HepG2 (cell line): ENCODE results near the gene PTGER3. TPM values are rescaled to one million over a fixed set of nuclear protein-coding genes. Genes with fewer than 3 reads are reported as not detected.

Experiments
- CHCHD3 ChIP-seq: sonication (generic); formaldehyde crosslinking; IDR thresholded peaks from 2 replicates; pipeline ENCODE4 v1.8.0; 2022; ENCODE audit warnings: mild to moderate bottlenecking, missing genetic modification reagents, moderate library complexity
- HDAC6 ChIP-seq: fragments of 200-600 bp; sonication (generic); IDR thresholded peaks from 2 replicates; pipeline ENCODE4 v1.7.0; 2017; ENCODE audit warnings: mild to moderate bottlenecking, antibody characterized with exemption, low read length, low read depth
- JARID2 ChIP-seq: sonication (generic); formaldehyde crosslinking; IDR thresholded peaks from 2 replicates; pipeline ENCODE4 v1.8.1; 2023; ENCODE audit warnings: missing genetic modification reagents, inconsistent platforms; ENCODE audit not compliant: insufficient replicate concordance
- JUN ChIP-seq: sonication (generic); formaldehyde crosslinking; IDR thresholded peaks from 2 replicates; pipeline ENCODE4 v1.4.0; 2020; ENCODE audit warnings: mild to moderate bottlenecking, missing genetic modification reagents
- JUNB ChIP-seq: sonication (generic); formaldehyde crosslinking; IDR thresholded peaks from 2 replicates; pipeline ENCODE4 v1.8.0; 2022; ENCODE audit warnings: missing genetic modification reagents, mild to moderate bottlenecking, borderline replicate concordance
- KAT8 ChIP-seq: IDR thresholded peaks from 2 replicates; pipeline ENCODE4 v1.6.1; 2016; ENCODE audit warnings: missing genetic modification reagents, missing compliant biosample characterization
- MAZ ChIP-seq, 2 experiments: sonication (generic) in 1 of 2; formaldehyde crosslinking in 1 of 2; IDR thresholded peaks; 2 replicates each; pipeline versions ENCODE4 v1.5.0 to v1.6.1; 2012 to 2020; ENCODE audit warnings: low read depth in 2 of 2, mild to moderate bottlenecking in 2 of 2, borderline replicate concordance in 1 of 2, improper control_type of control experiment in 1 of 2, low read length in 1 of 2, missing genetic modification reagents in 1 of 2, moderate library complexity in 1 of 2
- NAIF1 ChIP-seq: sonication (generic); formaldehyde crosslinking; IDR thresholded peaks from 2 replicates; pipeline ENCODE4 v1.5.0; 2020; ENCODE audit warnings: mild to moderate bottlenecking, missing genetic modification reagents, borderline replicate concordance
- PBX3 ChIP-seq: sonication (generic); formaldehyde crosslinking; IDR thresholded peaks from 2 replicates; pipeline ENCODE4 v1.8.1; 2023; ENCODE audit warnings: missing genetic modification reagents, inconsistent platforms, borderline replicate concordance
- RBAK ChIP-seq: sonication (generic); formaldehyde crosslinking; IDR thresholded peaks from 2 replicates; pipeline ENCODE4 v1.5.1; 2020; ENCODE audit warnings: mild to moderate bottlenecking, missing genetic modification reagents
- RCOR2 ChIP-seq: IDR thresholded peaks from 2 replicates; pipeline ENCODE4 v1.6.1; 2016; ENCODE audit warnings: missing biosample characterization, missing genetic modification reagents
- SPEN ChIP-seq: sonication (generic); formaldehyde crosslinking; IDR thresholded peaks from 2 replicates; pipeline ENCODE4 v1.5.1; 2020; ENCODE audit warnings: low read depth, mild to moderate bottlenecking, missing genetic modification reagents
- THYN1 ChIP-seq: sonication (generic); formaldehyde crosslinking; IDR thresholded peaks from 2 replicates; pipeline ENCODE4 v1.8.1; 2023; ENCODE audit warnings: low read depth, mild to moderate bottlenecking, moderate library complexity, missing genetic modification reagents, borderline replicate concordance
- ZNF234 ChIP-seq: sonication (generic); formaldehyde crosslinking; conservative IDR thresholded peaks from 2 replicates; pipeline ENCODE4 v1.5.1; 2020; ENCODE audit warnings: mild to moderate bottlenecking, missing genetic modification reagents
- ZNF407 ChIP-seq: sonication (generic); formaldehyde crosslinking; IDR thresholded peaks from one replicate; pipeline ENCODE4 v1.5.1; 2020; ENCODE audit warnings: mild to moderate bottlenecking, missing genetic modification reagents; ENCODE audit errors: not compliant biosample characterization
- ZNF468 ChIP-seq: sonication (generic); formaldehyde crosslinking; IDR thresholded peaks from 2 replicates; pipeline ENCODE4 v1.8.0; 2022; ENCODE audit warnings: mild to moderate bottlenecking, moderate library complexity, missing genetic modification reagents
- ZNF556 ChIP-seq: sonication (generic); formaldehyde crosslinking; IDR thresholded peaks from 2 replicates; pipeline ENCODE4 v1.4.0; 2020; ENCODE audit warnings: mild to moderate bottlenecking, missing genetic modification reagents, borderline replicate concordance
- ZNF557 ChIP-seq: sonication (generic); formaldehyde crosslinking; IDR thresholded peaks from 2 replicates; pipeline ENCODE4 v1.4.0; 2020; ENCODE audit warnings: missing genetic modification reagents
- ZNF761 ChIP-seq: sonication (generic); formaldehyde crosslinking; conservative IDR thresholded peaks from 2 replicates; pipeline ENCODE4 v1.4.0; 2020; ENCODE audit warnings: mild to moderate bottlenecking, missing genetic modification reagents
- polyA plus RNA-seq, 8 experiments: library from polyadenylated mRNA; depleted of rRNA in 3 of 8; stranded (reverse) in 7 of 8; unstranded in 1 of 8; fragments of >200 nt; fragmentation: Illumina TruSeq in 4 of 8; extraction: Trizol in 4 of 8; gene quantifications; 2 replicates each; pipeline versions ENCODE4 v1.2.1 to v1.2.3, GENCODE V29; 2011 to 2016; ENCODE audit warnings: low read depth in 4 of 8, missing spikeins in 1 of 8, mixed read lengths in 1 of 8; ENCODE audit not compliant: insufficient read depth in 1 of 8
- total RNA-seq, 5 experiments: library from RNA; depleted of rRNA; stranded (reverse); fragments of >200 nt; fragmentation: Illumina TruSeq; extraction: Trizol; gene quantifications; 2 replicates each; pipeline ENCODE4 v1.2.3, GENCODE V29; 2016; ENCODE audit warnings: low read depth in 1 of 5

Gene PTGER3
- total and polyA plus RNA-seq, 2 of the 13 experiments (the other 11 are each of a cell fraction or from before 2014, with no cell fraction given), result 0.01 TPM; not detected in 1

- no peak for TF ChIP-seq PBX3
- TF ChIP-seq ZNF556 (CRISPR knock-in tag), result no peak; the same call in 1 of the 2 replicates
- TF ChIP-seq JUN (CRISPR knock-in tag), result no peak
- TF ChIP-seq JARID2 (CRISPR knock-in tag), result no peak
- TF ChIP-seq JUNB (CRISPR knock-in tag), result no peak
- TF ChIP-seq NAIF1 (CRISPR knock-in tag), result peak; percentile 56; the same call in 1 of the 2 replicates
- no peak for TF ChIP-seq ZNF407
- TF ChIP-seq CHCHD3 (CRISPR knock-in tag), result no peak
- TF ChIP-seq THYN1, result no peak
- TF ChIP-seq ZNF468 (CRISPR knock-in tag), result no peak
- TF ChIP-seq KAT8 (CRISPR knock-in tag), result peak; percentile 98
- TF ChIP-seq RCOR2 (CRISPR knock-in tag), result no peak
- 0 out of 2 replicates have a peak, but pooled peaks have one; percentile 47 for TF ChIP-seq ZNF234 (CRISPR knock-in tag)
- TF ChIP-seq HDAC6, result peak; percentile 98; the same call in 1 of the 2 replicates
- peak; percentile 69; the same call in 1 of the 2 replicates for TF ChIP-seq SPEN (CRISPR knock-in tag)
- TF ChIP-seq RBAK (CRISPR knock-in tag), result no peak
- TF ChIP-seq ZNF557 (CRISPR knock-in tag), result no peak
- TF ChIP-seq MAZ (IDR thresholded peaks at IDR 0.05; ENCODE audit: borderline replicate concordance, low read depth, low read length), result peak; percentile 30
- TF ChIP-seq MAZ (CRISPR knock-in tag; IDR thresholded peaks at IDR 0.05; ENCODE audit: low read depth), result no peak
- no peak for TF ChIP-seq ZNF761
Measured at GRCh38 chr1:71080739-71081696, 33.4 kb upstream of the PTGER3 start, which contains the start of gene ZRANB2 (continued).
